GM19397 (cell line): ENCODE measurements around the gene GPR78.

Experiments
- ATAC-seq: cut with Tn5 transposase; IDR thresholded peaks from one replicate; pipeline ENCODE4 v1.9.1; 2021; ENCODE audit warnings: mild to moderate bottlenecking, moderate library complexity; ENCODE audit not compliant: unreplicated experiment

The GPR78 gene

GRCh38 chr4:8580321-8581093 is at the start of gene GPR78:
Gene GPR78, plus strand, starts transcription at chr4:8580392. Its CDS starts 591 bp downstream, at chr4:8580983.
- no peak for ATAC-seq

- ATAC-seq, result no peak
Measured at GRCh38 chr4:8532245-8532781, 47.9 kb upstream of the GPR78 start.

GRCh38 chr4:8533274-8533865 is 46.8 kb upstream of the GPR78 start:
- no peak for ATAC-seq

- peak; percentile 77 for ATAC-seq
Measured at GRCh38 chr4:8534129-8534528, 46.1 kb upstream of the GPR78 start.

GRCh38 chr4:8534611-8535010 is 45.6 kb upstream of the GPR78 start:
- ATAC-seq, result no peak

- ATAC-seq, result no peak
Measured at GRCh38 chr4:8536467-8536866, 43.7 kb upstream of the GPR78 start.

GRCh38 chr4:8537041-8537461 is 43.1 kb upstream of the GPR78 start:
- no peak for ATAC-seq

GRCh38 chr4:8538076-8538702 is 42.0 kb upstream of the GPR78 start:
- no peak for ATAC-seq

- ATAC-seq, result no peak
Measured at GRCh38 chr4:8538703-8539567, 41.3 kb upstream of the GPR78 start.

- ATAC-seq, result no peak
Measured at GRCh38 chr4:8539661-8540060, 40.5 kb upstream of the GPR78 start.

- no peak for ATAC-seq
Measured at GRCh38 chr4:8540072-8540471, 40.1 kb upstream of the GPR78 start.

GRCh38 chr4:8540586-8540985 is 39.6 kb upstream of the GPR78 start:
- no peak for ATAC-seq

- ATAC-seq, result no peak
Measured at GRCh38 chr4:8540991-8541390, 39.2 kb upstream of the GPR78 start.

GRCh38 chr4:8541981-8542715 is 38.0 kb upstream of the GPR78 start:
- ATAC-seq, result no peak

- ATAC-seq, result no peak
Measured at GRCh38 chr4:8542776-8543525, 37.2 kb upstream of the GPR78 start.

- ATAC-seq, result no peak
Measured at GRCh38 chr4:8543623-8544022, 36.6 kb upstream of the GPR78 start.

- no peak for ATAC-seq
Measured at GRCh38 chr4:8544282-8544681, 35.9 kb upstream of the GPR78 start.

- ATAC-seq, result no peak
Measured at GRCh38 chr4:8544741-8545438, 35.3 kb upstream of the GPR78 start.

- ATAC-seq, result no peak
Measured at GRCh38 chr4:8545439-8545765, 34.8 kb upstream of the GPR78 start.
